Astrocyte (in vitro differentiated cells and primary cell): ENCODE results near the gene PRMT3. TPM values are rescaled to one million over a fixed set of nuclear protein-coding genes. Genes with fewer than 3 reads are reported as not detected.

Experiments used
- DNase-seq: peaks from one replicate; pipeline ENCODE4 v3.0.0-alpha.2; 2010; ENCODE audit warnings: low read depth
- FAIRE-seq: peaks from 2 replicates; lab custom pipeline; 2011; peaks lifted over from hg19 to GRCh38; lab: Jason Lieb, UNC
- H2AFZ ChIP-seq: 2 replicates; pipeline ENCODE4 v1.6.0; 2012; ENCODE audit warnings: low read depth, low read length, inconsistent platforms
- H3K27ac ChIP-seq: 2 replicates; pipeline ENCODE4 v1.5.1; 2011; ENCODE audit warnings: low read depth, low read length, inconsistent platforms
- H3K27me3 ChIP-seq: 2 replicates; pipeline ENCODE4 v1.6.0; 2011; ENCODE audit warnings: low read length, inconsistent platforms; ENCODE audit not compliant: insufficient read depth
- H3K36me3 ChIP-seq: 2 replicates; pipeline ENCODE4 v1.5.1; 2011; ENCODE audit warnings: low read length, inconsistent platforms; ENCODE audit not compliant: insufficient read depth
- H3K4me1 ChIP-seq: 2 replicates; pipeline ENCODE4 v1.5.1; 2011; ENCODE audit warnings: low read length, inconsistent platforms; ENCODE audit not compliant: insufficient read depth
- H3K4me2 ChIP-seq: 2 replicates; pipeline ENCODE4 v1.6.0; 2012; ENCODE audit warnings: low read length, inconsistent platforms
- H3K4me3 ChIP-seq: 2 replicates; pipeline ENCODE4 v1.5.1; 2011; ENCODE audit warnings: low read depth, mild to moderate bottlenecking, low read length, inconsistent platforms; ENCODE audit not compliant: insufficient read depth
- H3K79me2 ChIP-seq: 2 replicates; pipeline ENCODE4 v1.6.0; 2012; ENCODE audit warnings: mild to moderate bottlenecking, low read length, inconsistent platforms; ENCODE audit not compliant: insufficient read depth
- H3K9ac ChIP-seq: 2 replicates; pipeline ENCODE4 v1.6.0; 2012; ENCODE audit warnings: mild to moderate bottlenecking, low read length, inconsistent platforms
- H3K9me3 ChIP-seq: 2 replicates; pipeline ENCODE4 v1.5.1; 2012; ENCODE audit warnings: low read depth, mild to moderate bottlenecking, low read length, inconsistent platforms; ENCODE audit not compliant: insufficient read depth
- H4K20me1 ChIP-seq: 2 replicates; pipeline ENCODE4 v1.6.0; 2012; ENCODE audit warnings: low read length, inconsistent platforms; ENCODE audit not compliant: insufficient read depth
- H3K27ac Mint-ChIP-seq: one replicate; pipeline ENCODE4 v1.8.0; 2021; ENCODE audit warnings: mild to moderate bottlenecking, mixed read lengths; ENCODE audit not compliant: unreplicated experiment
- H3K27me3 Mint-ChIP-seq: one replicate; pipeline ENCODE4 v1.8.0; 2021; ENCODE audit warnings: low read depth, mixed read lengths; ENCODE audit not compliant: unreplicated experiment
- H3K36me3 Mint-ChIP-seq: one replicate; pipeline ENCODE4 v1.8.0; 2021; ENCODE audit warnings: low read depth, mixed read lengths; ENCODE audit not compliant: unreplicated experiment
- H3K4me1 Mint-ChIP-seq: one replicate; pipeline ENCODE4 v1.8.0; 2021; ENCODE audit warnings: low read depth, mixed read lengths; ENCODE audit not compliant: unreplicated experiment
- H3K4me3 Mint-ChIP-seq: one replicate; pipeline ENCODE4 v1.8.0; 2021; ENCODE audit warnings: mild to moderate bottlenecking, moderate library complexity, mixed read lengths; ENCODE audit not compliant: unreplicated experiment
- H3K9me3 Mint-ChIP-seq: one replicate; pipeline ENCODE4 v1.8.0; 2021; ENCODE audit warnings: mild to moderate bottlenecking, mixed read lengths; ENCODE audit not compliant: unreplicated experiment
- CTCF ChIP-seq: IDR thresholded peaks from 2 replicates; pipeline ENCODE4 v1.5.1; 2011; ENCODE audit warnings: low read depth, mild to moderate bottlenecking, inconsistent platforms, low read length, moderate library complexity; ENCODE audit not compliant: insufficient read depth
- EZH2 ChIP-seq: IDR thresholded peaks from 2 replicates; pipeline ENCODE4 v1.6.1; 2012; ENCODE audit warnings: mild to moderate bottlenecking, low read length, inconsistent platforms; ENCODE audit not compliant: insufficient read depth
- total RNA-seq: library from RNA; stranded (reverse); gene quantifications from 2 replicates; pipeline ENCODE4 v1.2.1, GENCODE V29; 2021

The PRMT3 gene
- total RNA-seq, 1 donor from 2014 or later, result 10.5 TPM

- H4K20me1 ChIP-seq, result no peaks in the 10 kb centered on the region
- H3K79me2 ChIP-seq, result no peaks in the 10 kb centered on the region
- no peak overlapping the region for H3K4me3 Mint-ChIP-seq
- TF ChIP-seq EZH2 (no peak), CTCF (no peak)
- no peak overlapping the region for H3K4me2 ChIP-seq
- H3K36me3 ChIP-seq, result no peaks in the 10 kb centered on the region
- no peak overlapping the region for H3K9ac ChIP-seq
- H3K9me3 Mint-ChIP-seq, result no peaks in the 10 kb centered on the region
- no peaks in the 10 kb centered on the region for H3K9me3 ChIP-seq
- no peaks in the 10 kb centered on the region for H3K36me3 Mint-ChIP-seq
- no peak for FAIRE-seq
- H3K4me1 ChIP-seq, result no peaks in the 10 kb centered on the region
- H3K27ac ChIP-seq, result no peak overlapping the region
- no peak for DNase-seq
- H3K27ac Mint-ChIP-seq, result no peak overlapping the region
- H2AFZ ChIP-seq, result no peak overlapping the region
- H3K27me3 Mint-ChIP-seq, result no peaks in the 10 kb centered on the region
- H3K4me3 ChIP-seq, result no peak overlapping the region
- H3K4me1 Mint-ChIP-seq, result no peaks in the 10 kb centered on the region
- no peaks in the 10 kb centered on the region for H3K27me3 ChIP-seq
Measured at GRCh38 chr11:20529757-20530156, 142.2 kb downstream of the PRMT3 start.

GRCh38 chr11:20530942-20531703 lies 143.6 kb downstream of the PRMT3 start:
- Mint-ChIP-seq H3K4me1 (no peaks in the 10 kb centered on the region), H3K9me3 (no peaks in the 10 kb centered on the region), H3K36me3 (no peaks in the 10 kb centered on the region), H3K27me3 (no peaks in the 10 kb centered on the region), H3K4me3 (no peak overlapping the region), H3K27ac (no peak overlapping the region)
- no peak overlapping the region for H3K4me2 ChIP-seq
- no peak overlapping the region for H2AFZ ChIP-seq
- H3K27me3 ChIP-seq, result no peaks in the 10 kb centered on the region
- H3K79me2 ChIP-seq, result no peaks in the 10 kb centered on the region
- H3K4me3 ChIP-seq, result no peak overlapping the region
- DNase-seq (no peak), FAIRE-seq (no peak)
- no peaks in the 10 kb centered on the region for H3K9me3 ChIP-seq
- H3K4me1 ChIP-seq, result no peaks in the 10 kb centered on the region
- no peaks in the 10 kb centered on the region for H4K20me1 ChIP-seq
- no peak overlapping the region for H3K9ac ChIP-seq
- H3K27ac ChIP-seq, result no peak overlapping the region
- TF ChIP-seq EZH2 (no peak), CTCF (no peak)
- no peaks in the 10 kb centered on the region for H3K36me3 ChIP-seq

GRCh38 chr11:20535271-20535881 lies 147.9 kb downstream of the PRMT3 start:
- no peaks in the 10 kb centered on the region for H3K36me3 ChIP-seq
- FAIRE-seq (no peak), DNase-seq (no peak)
- no peaks in the 10 kb centered on the region for H3K4me1 ChIP-seq
- no peak overlapping the region for H3K4me2 ChIP-seq
- H3K27me3 ChIP-seq, result no peaks in the 10 kb centered on the region
- no peaks in the 10 kb centered on the region for H4K20me1 ChIP-seq
- no peak overlapping the region for H3K4me3 Mint-ChIP-seq
- H3K27me3 Mint-ChIP-seq, result no peaks in the 10 kb centered on the region
- H3K9me3 Mint-ChIP-seq, result peaks cover 9% of the 10 kb centered on the region
- H3K27ac Mint-ChIP-seq, result no peak overlapping the region
- no peaks in the 10 kb centered on the region for H3K36me3 Mint-ChIP-seq
- no peaks in the 10 kb centered on the region for H3K79me2 ChIP-seq
- no peak overlapping the region for H2AFZ ChIP-seq
- no peak overlapping the region for H3K9ac ChIP-seq
- H3K9me3 ChIP-seq, result no peaks in the 10 kb centered on the region
- H3K4me3 ChIP-seq, result no peak overlapping the region
- H3K27ac ChIP-seq, result no peak overlapping the region
- TF ChIP-seq EZH2 (no peak), CTCF (no peak)
- no peaks in the 10 kb centered on the region for H3K4me1 Mint-ChIP-seq
